Pancreas (tissue), 10 donors: Measurements from ENCODE around the gene DPYSL4. TPM values are rescaled to one million over a fixed set of nuclear protein-coding genes. Genes with fewer than 3 reads are reported as not detected.

Experiments used
- ATAC-seq, 4 donors: fragments of 200-7000 bp; cut with Tn5 transposase; one replicate each; pipeline versions ENCODE4 v1.8.0 to v1.9.1; 2020; ENCODE audit warnings: mild to moderate bottlenecking in 4 of 4, moderate library complexity in 4 of 4
- DNase-seq, 6 donors: peaks; one replicate each; pipeline ENCODE4 v3.0.0-alpha.2; 2020
- FAIRE-seq: peaks from 2 replicates; lab custom pipeline; 2012; peaks lifted over from hg19 to GRCh38; lab: Jason Lieb, UNC
- H3K27ac ChIP-seq, 4 donors: fragments of 200-600 bp; sonication (generic); 1 replicate in 3 of 4; 2 replicates in 1 of 4; pipeline versions ENCODE4 v1.5.0 to v1.8.0; 2020
- H3K27me3 ChIP-seq, 4 donors: fragments of 200-600 bp; one replicate each; pipeline ENCODE4 v1.8.0; 2021
- H3K36me3 ChIP-seq, 3 donors: fragments of 200-600 bp; sonication (generic) in 1 of 3; one replicate each; pipeline versions ENCODE4 v1.5.0 to v1.8.0; 2020 to 2021
- H3K4me1 ChIP-seq, 3 donors: fragments of 200-600 bp; one replicate each; pipeline ENCODE4 v1.8.0; 2021
- H3K4me3 ChIP-seq, 4 donors: fragments of 200-600 bp; sonication (generic) in 2 of 4; one replicate each; pipeline versions ENCODE4 v1.5.0 to v1.8.0; 2020 to 2021
- H3K9me3 ChIP-seq, 4 donors: fragments of 200-600 bp; one replicate each; pipeline ENCODE4 v1.8.0; 2021
- WGBS, 2 donors: extraction: QIAGEN DNeasy Blood & Tissue Kit; methylation state at CpG; one replicate each; pipeline ENCODE4 v1.1.7; 2013; 5-methylcytosine and 5-hydroxymethylcytosine counted together
- intact Hi-C, 3 donors: fragments of 100-400 bp; cut with DNase I; formaldehyde crosslinking; loops; one replicate each; pipeline versions ENCODE4 v1.11.1 to v1.14.2; 2022
- polyA plus RNA-seq, 2 donors: library from polyadenylated mRNA; stranded (reverse); fragments of 200-250 nt; gene quantifications; one replicate each; pipeline ENCODE4 v1.2.3, GENCODE V29; 2013
- total RNA-seq, 6 donors: library from RNA; stranded (reverse); fragmentation: NEBNext Ultra II Directional in 4 of 6; extraction: Animal tissue kit (Norgen Biotek cat#: 25700) in 4 of 6; gene quantifications; one replicate each; pipeline versions ENCODE4 v1.2.1 to v1.2.4, GENCODE V29; 2021 to 2023
- TF ChIP-seq, protein P1 (sequence below), 4 donors: fragments of 200-600 bp; sonication (generic) in 3 of 4; IDR thresholded peaks; one replicate each; pipeline versions ENCODE4 v1.5.0 to v1.8.0; 2021; ENCODE audit warnings: antibody characterized with exemption in 4 of 4
- donor health status: healthy with polysubstance abuse.
- donor health status: DM: no; HTN: no; CAD: no; lungs with moderate emphysema.
- donor health status: DM: no; HTN: no; CAD: no.
- donor health status: control.
- donor health status: control.
- donor health status: Bipolar disorder and iron deficiency.
- donor health status: DM: yes; HTN: yes; CAD: no.
- donor health status: DM: no; HTN: no; CAD: no.
- donor health status: DM: no; HTN: no; CAD: no.
- donor health status: DM: yes; HTN: yes; CAD: no.

DPYSL4 gene
- total and polyA plus RNA-seq, 8 donors, result 0.46 to 2.8 (median 1.2) TPM

DNA sequence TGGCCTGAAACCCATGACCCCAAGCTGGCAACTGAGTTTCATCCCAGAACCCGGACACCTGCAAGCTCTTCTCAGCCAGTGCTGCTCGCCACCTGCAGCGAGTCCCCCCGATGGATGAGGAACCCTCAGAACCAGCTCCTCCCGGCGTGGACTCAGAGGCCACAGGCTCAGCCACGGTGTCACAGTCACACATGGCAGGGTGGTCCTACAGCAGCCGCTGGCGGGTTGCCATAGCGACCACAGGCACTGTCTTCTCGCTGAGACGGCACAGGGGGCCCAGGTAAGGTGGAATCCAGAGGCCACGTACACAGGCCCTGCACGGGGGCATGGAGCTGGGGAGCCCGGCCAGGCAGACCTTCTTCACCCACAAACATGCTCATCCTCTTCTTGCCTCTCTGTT, 53.4 kb downstream of the DPYSL4 start:
- TF ChIP-seq, protein P1, sequence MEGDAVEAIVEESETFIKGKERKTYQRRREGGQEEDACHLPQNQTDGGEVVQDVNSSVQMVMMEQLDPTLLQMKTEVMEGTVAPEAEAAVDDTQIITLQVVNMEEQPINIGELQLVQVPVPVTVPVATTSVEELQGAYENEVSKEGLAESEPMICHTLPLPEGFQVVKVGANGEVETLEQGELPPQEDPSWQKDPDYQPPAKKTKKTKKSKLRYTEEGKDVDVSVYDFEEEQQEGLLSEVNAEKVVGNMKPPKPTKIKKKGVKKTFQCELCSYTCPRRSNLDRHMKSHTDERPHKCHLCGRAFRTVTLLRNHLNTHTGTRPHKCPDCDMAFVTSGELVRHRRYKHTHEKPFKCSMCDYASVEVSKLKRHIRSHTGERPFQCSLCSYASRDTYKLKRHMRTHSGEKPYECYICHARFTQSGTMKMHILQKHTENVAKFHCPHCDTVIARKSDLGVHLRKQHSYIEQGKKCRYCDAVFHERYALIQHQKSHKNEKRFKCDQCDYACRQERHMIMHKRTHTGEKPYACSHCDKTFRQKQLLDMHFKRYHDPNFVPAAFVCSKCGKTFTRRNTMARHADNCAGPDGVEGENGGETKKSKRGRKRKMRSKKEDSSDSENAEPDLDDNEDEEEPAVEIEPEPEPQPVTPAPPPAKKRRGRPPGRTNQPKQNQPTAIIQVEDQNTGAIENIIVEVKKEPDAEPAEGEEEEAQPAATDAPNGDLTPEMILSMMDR (IDR thresholded peaks at IDR 0.05), result no peak
- intact Hi-C loops, result no loop called here
- Histone ChIP-seq H3K27ac (no peak overlapping the region), H3K4me1 (no peaks in the 10 kb centered on the region), H3K9me3 (no peaks in the 10 kb centered on the region), H3K4me3 (no peak overlapping the region), H3K36me3 (no peaks in the 10 kb centered on the region), H3K27me3 (no peaks in the 10 kb centered on the region)
- no peak for FAIRE-seq
- peak in 2 of 6 donors; percentile 27 to 65 for DNase-seq
- ATAC-seq, result no peak
- 80 to 87% methylated on average over 15 of the region's 15 CpGs for WGBS, 2 donors

DNA sequence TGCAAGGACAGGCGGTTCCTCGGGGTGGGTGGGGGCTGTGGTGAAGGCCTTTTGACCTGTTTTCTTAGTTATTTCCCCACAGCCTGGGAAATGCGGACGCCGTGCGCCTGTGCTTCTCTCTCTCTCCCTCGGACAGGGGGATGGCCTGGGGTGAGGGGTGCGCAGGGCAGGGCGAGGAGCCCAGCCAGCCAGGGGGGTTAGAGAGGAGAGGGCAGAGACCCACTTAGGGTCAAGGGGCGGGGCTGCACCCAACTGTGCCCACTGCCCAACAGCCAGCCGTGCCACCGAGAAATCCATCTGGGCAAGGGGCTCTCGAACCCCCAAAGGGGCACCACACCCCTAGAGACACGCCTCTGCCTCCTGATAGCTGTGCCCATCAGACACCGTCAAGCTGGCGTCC, 53.8 kb downstream of the DPYSL4 start:
- ATAC-seq (no peak), FAIRE-seq (no peak), DNase-seq (peak in 2 of 6 donors; percentile 15 to 43)
- intact Hi-C loops, result no loop called here
- no peaks in the 10 kb centered on the region for H3K9me3 ChIP-seq
- no peaks in the 10 kb centered on the region for H3K4me1 ChIP-seq
- H3K36me3 ChIP-seq, result no peaks in the 10 kb centered on the region
- no peak overlapping the region for H3K4me3 ChIP-seq
- no peaks in the 10 kb centered on the region for H3K27me3 ChIP-seq
- TF ChIP-seq, protein P1 (IDR thresholded peaks at IDR 0.05), result no peak
- 85 to 87% methylated on average over 14 to 16 of the region's 16 CpGs for WGBS, 2 donors
- H3K27ac ChIP-seq, result no peak overlapping the region

DNA sequence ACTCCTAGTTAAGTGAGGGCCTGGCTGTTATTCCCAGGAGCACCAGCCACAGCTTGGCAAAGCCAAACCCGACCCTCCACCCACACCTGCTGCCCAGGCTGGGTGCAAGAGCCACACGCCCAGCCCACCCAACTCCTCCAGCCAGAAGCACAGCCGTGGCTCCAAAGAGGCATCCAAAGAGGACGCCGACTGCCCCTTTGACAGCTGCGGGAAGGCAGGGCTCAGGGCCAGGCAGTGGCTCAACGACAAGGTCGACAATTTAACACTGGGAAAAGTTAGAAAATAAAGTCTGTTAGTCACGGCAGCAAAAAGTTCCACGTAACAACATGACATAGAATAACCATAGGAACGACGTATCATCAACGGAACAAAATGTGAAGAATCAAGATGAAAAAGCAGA, 54.3 kb downstream of the DPYSL4 start:
- H3K36me3 ChIP-seq, result no peaks in the 10 kb centered on the region

DNA sequence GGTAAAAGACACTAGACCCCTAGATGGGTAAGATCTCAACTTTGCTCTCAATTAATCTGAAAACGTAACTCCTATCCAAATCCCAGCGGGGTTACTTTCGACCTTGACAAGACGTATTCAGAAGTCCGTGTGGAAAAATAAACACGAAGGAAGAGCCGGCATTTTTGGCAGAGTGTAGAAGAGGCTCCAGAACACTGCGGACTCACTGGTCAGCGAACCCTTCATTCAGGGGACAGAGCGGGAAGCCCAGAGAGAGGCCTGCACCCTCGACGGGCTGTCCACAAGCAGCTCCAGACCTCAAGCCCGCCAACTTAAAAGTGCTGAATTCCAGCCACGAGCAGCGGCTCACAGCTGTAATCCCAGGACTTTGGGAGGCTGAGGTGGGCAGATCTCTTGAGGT, 54.7 kb downstream of the DPYSL4 start:
- H3K36me3 ChIP-seq, result no peaks in the 10 kb centered on the region
- FAIRE-seq (no peak), ATAC-seq (no peak), DNase-seq (no peak)
- H3K27ac ChIP-seq, result no peak overlapping the region
- no peaks in the 10 kb centered on the region for H3K27me3 ChIP-seq
- 71 to 72% methylated on average over 15 of the region's 15 CpGs for WGBS, 2 donors
- H3K4me1 ChIP-seq, result no peaks in the 10 kb centered on the region
- TF ChIP-seq, protein P1 (IDR thresholded peaks at IDR 0.05), result no peak
- H3K9me3 ChIP-seq, result no peaks in the 10 kb centered on the region
- intact Hi-C loops, result no loop called here
- no peak overlapping the region for H3K4me3 ChIP-seq

More for the DNA sequence above, 54.3 kb downstream of the DPYSL4 start:
- TF ChIP-seq, protein P1 (IDR thresholded peaks at IDR 0.05), result no peak
- H3K9me3 ChIP-seq, result no peaks in the 10 kb centered on the region
- DNase-seq, result peak in 1 of 6 donors; percentile 26
- H3K27ac ChIP-seq, result no peak overlapping the region
- H3K4me3 ChIP-seq, result no peak overlapping the region
- no peak for FAIRE-seq
- ATAC-seq, result no peak
- no peaks in the 10 kb centered on the region for H3K27me3 ChIP-seq
- no peaks in the 10 kb centered on the region for H3K4me1 ChIP-seq
- 69 to 78% methylated on average over 13 of the region's 13 CpGs for WGBS, 2 donors
- intact Hi-C loops, result no loop called here

DNA sequence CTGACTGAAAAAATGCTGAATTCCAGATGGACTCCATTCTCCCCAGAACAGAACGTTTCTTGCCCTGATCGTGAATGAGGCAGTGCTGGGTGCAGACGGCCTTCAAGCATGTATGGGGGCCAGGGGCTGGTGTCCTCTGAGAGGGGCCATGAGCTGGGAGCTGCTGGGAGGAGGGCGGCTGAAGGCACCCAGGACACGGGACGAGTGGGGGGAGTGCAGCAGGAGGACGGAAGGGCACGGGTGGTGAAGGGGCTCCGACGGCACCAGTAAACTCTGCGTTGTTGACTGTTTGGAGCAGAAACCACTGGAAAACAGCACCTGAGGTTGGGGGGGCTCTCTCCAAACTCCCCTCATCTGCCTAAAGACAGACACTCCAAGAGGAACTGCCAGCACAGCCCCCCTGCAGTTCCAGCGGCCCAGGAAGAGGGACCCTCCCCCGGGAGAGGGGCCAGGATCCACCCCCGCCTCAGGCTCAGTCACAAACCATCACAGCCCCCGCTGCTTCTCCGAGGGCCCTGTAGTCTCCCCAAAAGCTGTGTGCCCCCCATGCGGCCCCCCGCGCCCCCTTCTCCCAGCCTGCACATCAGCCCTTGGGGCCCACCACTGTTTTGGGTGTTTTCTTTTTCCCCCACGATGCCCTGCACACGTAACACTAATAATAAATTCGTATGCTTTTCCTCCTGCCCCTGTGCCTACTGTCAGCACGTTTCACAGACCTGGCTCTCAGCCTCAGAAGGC, 55.5 kb downstream of the DPYSL4 start:
- DNase-seq, result peak in 1 of 6 donors; percentile 36
- no peak for FAIRE-seq
- no peak for ATAC-seq
- Histone ChIP-seq H3K27ac (no peak overlapping the region), H3K9me3 (no peaks in the 10 kb centered on the region), H3K27me3 (no peaks in the 10 kb centered on the region), H3K4me1 (no peaks in the 10 kb centered on the region), H3K36me3 (no peaks in the 10 kb centered on the region), H3K4me3 (no peak overlapping the region)
- TF ChIP-seq, protein P1 (IDR thresholded peaks at IDR 0.05), result no peak
- intact Hi-C loops, result no loop called here
- 78 to 82% methylated on average over 23 of the region's 23 CpGs for WGBS, 2 donors
